GM04504 (cell line): ENCODE data around the gene CFAP298.
"Not testable (repeated sequence)": the region's sequence is repeated elsewhere in the genome, so short reads cannot be mapped to it uniquely, and the experiment has no call there.

Experiments used
- DNase-seq: peaks from one replicate; pipeline ENCODE4 v3.0.0-alpha.2; 2012; ENCODE audit warnings: low read depth

CFAP298 gene

GRCh38 chr21:32612075-32612998 is at the start of gene CFAP298:
CFAP298 (minus strand) TSS chr21:32612377; CDS start chr21:32612243, 134 bp downstream.
- DNase-seq = peak; percentile 89

GRCh38 chr21:32661026-32661782 is 49.0 kb upstream of the CFAP298 start:
- not testable (repeated sequence) for DNase-seq

GRCh38 chr21:32658524-32658923 is 46.3 kb upstream of the CFAP298 start:
- DNase-seq = no peak

GRCh38 chr21:32653326-32653901 is 41.2 kb upstream of the CFAP298 start:
- no peak for DNase-seq

- DNase-seq = no peak
Measured at GRCh38 chr21:32648165-32648564, 36.0 kb upstream of the CFAP298 start.

- no peak for DNase-seq
Measured at GRCh38 chr21:32645261-32646182, 33.3 kb upstream of the CFAP298 start.

GRCh38 chr21:32641710-32642698 is 29.8 kb upstream of the CFAP298 start:
- no peak for DNase-seq

- DNase-seq = peak; percentile 77
Measured at GRCh38 chr21:32626621-32627196, 14.5 kb upstream of the CFAP298 start.

GRCh38 chr21:32618218-32618617 is 6.0 kb upstream of the CFAP298 start:
- DNase-seq = not testable (repeated sequence)

- DNase-seq = no peak
Measured at GRCh38 chr21:32613436-32614043, 1.4 kb upstream of the CFAP298 start.

GRCh38 chr21:32612999-32613337 is 791 bp upstream of the CFAP298 start:
- DNase-seq = no peak

- no peak for DNase-seq
Measured at GRCh38 chr21:32611471-32611997, 643 bp downstream of the CFAP298 start.

GRCh38 chr21:32610940-32611339 is 1.2 kb downstream of the CFAP298 start:
- not testable (repeated sequence) for DNase-seq

- DNase-seq = no peak
Measured at GRCh38 chr21:32608851-32609250, 3.3 kb downstream of the CFAP298 start.

- no peak for DNase-seq
Measured at GRCh38 chr21:32605469-32605868, 6.7 kb downstream of the CFAP298 start.

- DNase-seq = no peak
Measured at GRCh38 chr21:32604464-32604863, 7.7 kb downstream of the CFAP298 start.

- no peak for DNase-seq
Measured at GRCh38 chr21:32603131-32603530, 9.0 kb downstream of the CFAP298 start.

GRCh38 chr21:32602099-32602498 is 10.1 kb downstream of the CFAP298 start:
- no peak for DNase-seq

GRCh38 chr21:32599526-32599925 is 12.7 kb downstream of the CFAP298 start:
- no peak for DNase-seq
